Spleen (tissue), 11 donors: Measurements from ENCODE around the gene BNIP3. TPM values are rescaled to one million over a fixed set of nuclear protein-coding genes. Genes with fewer than 3 reads are reported as not detected.
A peak's percentile ranks its signal among the peaks of the same experiment; 100 is the strongest.

ENCODE experiments used
- DNase-seq: peaks from one replicate; pipeline ENCODE4 v3.0.0-alpha.2; 2020
- H3K27ac ChIP-seq, 8 donors: fragments of 200-600 bp; sonication (generic) in 7 of 8; 1 replicate in 4 of 8; 2 replicates in 4 of 8; pipeline versions ENCODE4 v1.5.0 to v1.8.0; 2016 to 2021; ENCODE audit warnings: inconsistent platforms in 4 of 8, mild to moderate bottlenecking in 4 of 8, moderate library complexity in 1 of 8
- H3K27me3 ChIP-seq, 7 donors: fragments of 200-600 bp; sonication (generic) in 6 of 7; replicated peaks in 1 of 7; 1 replicate in 4 of 7; 2 replicates in 3 of 7; pipeline versions ENCODE4 v1.5.0 to v1.8.0; 2016 to 2021; ENCODE audit warnings: inconsistent platforms in 3 of 7, mild to moderate bottlenecking in 1 of 7
- H3K36me3 ChIP-seq, 6 donors: fragments of 200-600 bp; sonication (generic) in 5 of 6; 1 replicate in 4 of 6; 2 replicates in 2 of 6; pipeline versions ENCODE4 v1.5.0 to v1.8.0; 2016 to 2021; ENCODE audit warnings: inconsistent platforms in 2 of 6
- H3K4me1 ChIP-seq, 6 donors: fragments of 200-600 bp; sonication (generic) in 5 of 6; 1 replicate in 3 of 6; 2 replicates in 3 of 6; pipeline versions ENCODE4 v1.5.0 to v1.8.0; 2016 to 2021; ENCODE audit warnings: inconsistent platforms in 3 of 6
- H3K4me3 ChIP-seq, 8 donors: fragments of 200-600 bp; sonication (generic) in 7 of 8; 1 replicate in 4 of 8; 2 replicates in 4 of 8; pipeline versions ENCODE4 v1.5.0 to v1.8.0; 2016 to 2021; ENCODE audit warnings: inconsistent platforms in 4 of 8, mild to moderate bottlenecking in 4 of 8, moderate library complexity in 2 of 8
- H3K9me3 ChIP-seq, 8 donors: fragments of 200-600 bp; sonication (generic) in 7 of 8; 1 replicate in 4 of 8; 2 replicates in 4 of 8; pipeline versions ENCODE4 v1.5.0 to v1.8.0; 2016 to 2021; ENCODE audit warnings: inconsistent platforms in 4 of 8
- POLR2A ChIP-seq, 3 donors: fragments of 450-650 bp; IDR thresholded peaks; one replicate each; pipeline ENCODE4 v1.5.1; 2017; ENCODE audit warnings: antibody characterized with exemption in 3 of 3, mild to moderate bottlenecking in 1 of 3
- POLR2AphosphoS5 ChIP-seq, 3 donors: sonication (generic); formaldehyde crosslinking; IDR thresholded peaks; one replicate each; pipeline ENCODE4 v1.5.1; 2017; ENCODE audit warnings: antibody characterized with exemption in 3 of 3
- WGBS, 5 donors: extraction: QIAGEN DNeasy Blood & Tissue Kit in 3 of 5; methylation state at CpG; one replicate each; pipeline versions ENCODE4 v1.1.5 to v1.1.7; 2013 to 2018; 5-methylcytosine and 5-hydroxymethylcytosine counted together
- intact Hi-C: fragments of 100-400 bp; cut with DNase I; formaldehyde crosslinking; loops from one replicate; pipeline ENCODE4 v1.15.0; 2023; ENCODE audit warnings: low total_unique reads
- polyA plus RNA-seq, 3 donors: library from polyadenylated mRNA; stranded (reverse); fragments of 200-250 nt; gene quantifications; one replicate each; pipeline ENCODE4 v1.2.1, GENCODE V29; 2013
- total RNA-seq, 7 donors: library from RNA; depleted of rRNA in 3 of 7; stranded (reverse); fragments of >200 nt in 3 of 7; fragmentation: NEBNext Ultra II Directional in 4 of 7; extraction: Animal tissue kit (Norgen Biotek cat#: 25700) in 4 of 7; gene quantifications; one replicate each; pipeline versions ENCODE4 v1.1.0 to v1.2.1, GENCODE V29; 2016 to 2021
- TF ChIP-seq, protein P1 (sequence below), 11 experiments: fragments of 200-600 bp in 7 of 11; fragments of 450-650 bp in 4 of 11; sonication (generic) in 4 of 11; IDR thresholded peaks in 8 of 11; conservative IDR thresholded peaks in 3 of 11; 1 replicate in 7 of 11; 2 replicates in 4 of 11; pipeline versions ENCODE4 v1.4.0 to v1.8.0; 2016 to 2021; ENCODE audit warnings: antibody characterized with exemption in 11 of 11, inconsistent platforms in 4 of 11, mild to moderate bottlenecking in 1 of 11
- donor health status: healthy with polysubstance abuse.
- donor health status: DM: no; HTN: no; CAD: no; lungs with moderate emphysema.
- donor health status: DM: no; HTN: no; CAD: no.
- donor health status: Bipolar disorder and iron deficiency.
- donor health status: healthy.
- donor health status: DM: no; HTN: no; CAD: no.
- donor health status: DM: yes; HTN: yes; CAD: no.

BNIP3 gene
- total and polyA plus RNA-seq, 10 donors, result 4.2 to 42.6 (median 16.6) TPM

DNA sequence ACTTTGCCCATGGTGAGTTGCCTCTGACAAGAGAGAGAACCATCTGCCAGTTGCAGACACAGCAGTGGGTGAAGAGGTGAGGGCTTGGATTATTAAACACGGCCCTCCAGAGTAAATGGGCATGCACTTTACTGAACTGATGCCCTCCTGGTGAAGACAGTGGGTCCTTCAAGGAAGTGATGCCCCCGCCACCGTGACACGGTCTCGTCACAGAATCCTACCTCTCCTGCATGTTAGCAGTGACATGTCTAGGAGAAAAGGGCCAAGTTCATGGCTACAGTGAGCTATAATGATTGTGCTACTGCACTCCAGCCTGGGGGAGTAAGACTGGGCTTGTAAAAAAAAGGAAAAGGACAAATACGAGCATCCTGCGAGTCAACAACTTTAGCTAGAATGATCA is 2.4 kb downstream of the BNIP3 start:
- Histone ChIP-seq H3K27ac (peak overlapping the region in 3 of 8 donors; percentile 4 to 22 (median 14)), H3K27me3 (peaks cover 0 to 28% (median 0%) of the 10 kb centered on the region in 7 donors), H3K9me3 (no peaks in the 10 kb centered on the region), H3K36me3 (no peaks in the 10 kb centered on the region), H3K4me3 (peak overlapping the region in 2 of 8 donors; percentile 21 to 94), H3K4me1 (peaks cover 0 to 66% (median 31%) of the 10 kb centered on the region in 6 donors)
- DNase-seq, result peak; percentile 65
- WGBS, 5 donors, result 66 to 76% (median 75%) methylated on average over 7 of the region's 7 CpGs
- intact Hi-C loops, result no loop called here
- TF ChIP-seq POLR2AphosphoS5 (IDR thresholded peaks at IDR 0.05) (no peak), POLR2A (IDR thresholded peaks at IDR 0.05) (no peak)
- TF ChIP-seq, protein P1, sequence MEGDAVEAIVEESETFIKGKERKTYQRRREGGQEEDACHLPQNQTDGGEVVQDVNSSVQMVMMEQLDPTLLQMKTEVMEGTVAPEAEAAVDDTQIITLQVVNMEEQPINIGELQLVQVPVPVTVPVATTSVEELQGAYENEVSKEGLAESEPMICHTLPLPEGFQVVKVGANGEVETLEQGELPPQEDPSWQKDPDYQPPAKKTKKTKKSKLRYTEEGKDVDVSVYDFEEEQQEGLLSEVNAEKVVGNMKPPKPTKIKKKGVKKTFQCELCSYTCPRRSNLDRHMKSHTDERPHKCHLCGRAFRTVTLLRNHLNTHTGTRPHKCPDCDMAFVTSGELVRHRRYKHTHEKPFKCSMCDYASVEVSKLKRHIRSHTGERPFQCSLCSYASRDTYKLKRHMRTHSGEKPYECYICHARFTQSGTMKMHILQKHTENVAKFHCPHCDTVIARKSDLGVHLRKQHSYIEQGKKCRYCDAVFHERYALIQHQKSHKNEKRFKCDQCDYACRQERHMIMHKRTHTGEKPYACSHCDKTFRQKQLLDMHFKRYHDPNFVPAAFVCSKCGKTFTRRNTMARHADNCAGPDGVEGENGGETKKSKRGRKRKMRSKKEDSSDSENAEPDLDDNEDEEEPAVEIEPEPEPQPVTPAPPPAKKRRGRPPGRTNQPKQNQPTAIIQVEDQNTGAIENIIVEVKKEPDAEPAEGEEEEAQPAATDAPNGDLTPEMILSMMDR (IDR thresholded peaks at IDR 0.05 in 8 of 11, conservative IDR thresholded peaks at IDR 0.05 in 3 of 11), result no peak

DNA sequence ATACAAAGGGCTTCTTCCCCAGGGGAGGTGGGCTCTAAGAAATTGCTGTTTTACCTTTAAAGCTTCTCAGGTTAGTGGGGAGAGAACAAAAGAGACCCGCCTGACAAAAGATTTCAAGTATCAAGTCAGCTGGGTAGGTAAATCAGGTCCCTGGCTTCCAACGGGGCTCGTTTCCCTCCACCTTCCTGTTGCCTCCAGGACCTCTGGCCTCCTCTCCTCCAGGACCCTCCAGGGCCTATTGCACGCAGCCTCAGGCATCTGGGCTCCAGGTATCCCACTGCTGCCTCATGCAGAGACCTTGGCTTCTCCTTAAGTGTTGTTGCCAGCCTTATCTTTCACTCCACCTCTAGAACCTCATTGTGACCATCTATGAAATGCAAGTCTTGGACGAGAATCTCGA is 2.9 kb downstream of the BNIP3 start:
- intact Hi-C loops, result no loop called here
- peak; percentile 58 for DNase-seq
- peaks cover 0 to 28% (median 0%) of the 10 kb centered on the region in 7 donors for H3K27me3 ChIP-seq

DNA sequence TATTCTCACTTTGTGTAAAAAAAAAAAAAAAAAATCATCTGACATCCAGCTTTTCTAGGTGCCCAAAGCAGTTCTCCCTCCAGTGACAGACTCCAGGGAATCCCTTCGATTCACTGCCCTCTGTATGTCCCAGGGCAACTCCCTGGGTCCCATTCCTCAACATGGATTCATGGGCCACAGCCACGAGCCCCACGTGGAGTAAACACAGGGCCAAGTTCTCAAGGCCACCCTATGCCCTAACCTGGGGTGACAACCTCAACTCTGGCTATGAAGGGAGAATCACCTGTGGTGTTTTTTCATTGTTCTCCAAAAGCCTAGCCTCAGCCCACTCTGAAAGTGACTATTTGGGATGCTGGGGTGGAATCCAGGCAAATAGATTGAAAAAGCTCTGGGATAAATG is 3.4 kb downstream of the BNIP3 start:
- Histone ChIP-seq H3K4me3 (no peak overlapping the region), H3K36me3 (no peaks in the 10 kb centered on the region), H3K27me3 (peaks cover 0 to 28% (median 0%) of the 10 kb centered on the region in 7 donors), H3K9me3 (no peaks in the 10 kb centered on the region), H3K4me1 (peaks cover 3 to 76% (median 36%) of the 10 kb centered on the region in 6 donors), H3K27ac (no peak overlapping the region)
- intact Hi-C loops, result no loop called here
- 83 to 93% (median 87%) methylated on average over 3 of the region's 3 CpGs for WGBS, 5 donors
- DNase-seq, result peak; percentile 49
- TF ChIP-seq POLR2A (IDR thresholded peaks at IDR 0.05) (no peak), POLR2AphosphoS5 (IDR thresholded peaks at IDR 0.05) (no peak)
- TF ChIP-seq, protein P1 (IDR thresholded peaks at IDR 0.05 in 8 of 11, conservative IDR thresholded peaks at IDR 0.05 in 3 of 11), result no peak

More for the DNA sequence above, 2.9 kb downstream of the BNIP3 start:
- TF ChIP-seq POLR2AphosphoS5 (IDR thresholded peaks at IDR 0.05) (no peak), POLR2A (IDR thresholded peaks at IDR 0.05) (no peak)
- TF ChIP-seq, protein P1 (IDR thresholded peaks at IDR 0.05 in 8 of 11, conservative IDR thresholded peaks at IDR 0.05 in 3 of 11), result no peak
- Histone ChIP-seq H3K36me3 (no peaks in the 10 kb centered on the region), H3K4me1 (peaks cover 0 to 71% (median 32%) of the 10 kb centered on the region in 6 donors), H3K4me3 (no peak overlapping the region), H3K27ac (no peak overlapping the region), H3K9me3 (no peaks in the 10 kb centered on the region)
- 81 to 88% (median 84%) methylated on average over 6 of the region's 6 CpGs for WGBS, 5 donors

DNA sequence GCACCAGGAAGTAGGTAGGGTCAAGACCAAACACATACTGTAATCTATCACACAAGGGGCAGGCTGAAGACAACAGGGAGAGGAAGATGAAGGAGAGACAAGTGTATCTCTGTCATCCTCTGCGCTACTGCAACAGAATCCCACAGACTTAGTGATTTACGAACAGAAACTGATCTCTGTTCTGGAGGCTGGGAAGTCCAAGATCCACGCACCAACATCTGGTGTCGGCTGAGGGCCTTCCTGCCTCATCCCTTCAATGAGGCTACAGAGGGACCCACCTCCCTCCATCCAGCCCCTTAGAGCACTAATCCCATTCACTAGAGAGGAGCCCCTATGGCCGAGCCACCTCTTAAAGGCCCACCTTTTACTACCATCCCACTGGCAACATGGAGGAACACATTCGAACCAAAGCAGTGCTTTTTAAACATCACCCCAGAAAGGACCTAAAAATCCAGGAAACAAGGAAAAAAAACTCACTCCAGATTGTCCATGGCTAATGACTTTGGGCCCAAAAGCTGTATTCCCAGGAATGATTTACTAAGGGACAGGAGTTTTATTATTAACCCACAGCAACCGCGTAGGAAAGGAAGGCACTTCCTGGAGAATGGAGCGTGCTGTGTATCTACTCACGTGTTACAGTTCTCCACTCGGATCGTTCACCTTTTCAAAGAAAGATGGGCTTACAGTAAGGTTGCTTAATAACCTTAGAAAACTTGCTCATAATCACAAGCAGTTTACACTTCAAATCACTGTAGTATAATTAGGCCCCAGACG is 4.2 kb downstream of the BNIP3 start:
- peaks cover 0 to 23% (median 0%) of the 10 kb centered on the region in 7 donors for H3K27me3 ChIP-seq
- peaks cover 8 to 79% (median 40%) of the 10 kb centered on the region in 6 donors for H3K4me1 ChIP-seq
- H3K27ac ChIP-seq, result no peak overlapping the region
- intact Hi-C loops, result no loop called here
- WGBS, 5 donors, result 93 to 95% (median 93%) methylated on average over 13 of the region's 13 CpGs
- H3K36me3 ChIP-seq, result peaks cover 0 to under 1% (median 0%) of the 10 kb centered on the region in 6 donors
- peak; percentile 35 for DNase-seq
- no peak for TF ChIP-seq POLR2A (IDR thresholded peaks at IDR 0.05)
- no peak for TF ChIP-seq POLR2AphosphoS5 (IDR thresholded peaks at IDR 0.05)
- TF ChIP-seq, protein P1 (IDR thresholded peaks at IDR 0.05 in 8 of 11, conservative IDR thresholded peaks at IDR 0.05 in 3 of 11), result no peak
- H3K9me3 ChIP-seq, result no peaks in the 10 kb centered on the region
- H3K4me3 ChIP-seq, result no peak overlapping the region
